Aorta (tissue), 5 donors: Measurements from ENCODE around the gene HNF1B. TPM values are rescaled to one million over a fixed set of nuclear protein-coding genes. Genes with fewer than 3 reads are reported as not detected.
A peak's percentile ranks its signal among the peaks of the same experiment; 100 is the strongest.

Experiments
- ATAC-seq: fragments of 200-7000 bp; cut with Tn5 transposase; one replicate; pipeline ENCODE4 v1.9.1; 2022; ENCODE audit warnings: moderate library complexity; ENCODE audit not compliant: low FRiP score
- DNase-seq, 2 donors: peaks; one replicate each; pipeline ENCODE4 v3.0.0-alpha.2; 2020
- H3K27ac ChIP-seq, 2 donors: one replicate each; pipeline ENCODE4 v1.5.1; 2013; ENCODE audit warnings: low read length in 2 of 2, mild to moderate bottlenecking in 2 of 2, moderate library complexity in 2 of 2, control low read depth in 1 of 2, inconsistent platforms in 1 of 2, low read depth in 1 of 2
- H3K27me3 ChIP-seq, 2 donors: one replicate each; pipeline ENCODE4 v1.6.1; 2013; ENCODE audit warnings: control low read depth in 1 of 2, low read length in 1 of 2, mild to moderate bottlenecking in 1 of 2, moderate library complexity in 1 of 2; ENCODE audit not compliant: insufficient read depth in 2 of 2, control insufficient read depth in 1 of 2
- H3K36me3 ChIP-seq, 2 donors: one replicate each; pipeline ENCODE4 v1.6.1; 2013; ENCODE audit warnings: control low read depth in 1 of 2, low read length in 1 of 2, mild to moderate bottlenecking in 1 of 2; ENCODE audit not compliant: insufficient read depth in 2 of 2, control insufficient read depth in 1 of 2
- H3K4me1 ChIP-seq, 2 donors: one replicate each; pipeline ENCODE4 v1.6.1; 2013; ENCODE audit warnings: low read length in 2 of 2, control low read depth in 1 of 2, mild to moderate bottlenecking in 1 of 2, moderate library complexity in 1 of 2; ENCODE audit not compliant: insufficient read depth in 2 of 2, control insufficient read depth in 1 of 2
- H3K4me3 ChIP-seq, 2 donors: one replicate each; pipeline ENCODE4 v1.5.1; 2013; ENCODE audit warnings: low read length in 2 of 2, control low read depth in 1 of 2, mild to moderate bottlenecking in 1 of 2
- H3K9me3 ChIP-seq: one replicate; pipeline ENCODE4 v1.6.1; 2013; ENCODE audit warnings: mild to moderate bottlenecking, low read length; ENCODE audit not compliant: control insufficient read depth
- WGBS, 2 donors: extraction: QIAGEN DNeasy Blood & Tissue Kit; methylation state at CpG; one replicate each; pipeline ENCODE4 v1.1.7; 2013; 5-methylcytosine and 5-hydroxymethylcytosine counted together
- intact Hi-C, 2 donors: fragments of 100-400 bp; cut with DNase I; formaldehyde crosslinking; loops; one replicate each; pipeline versions ENCODE4 v1.14.2 to v1.15.0; 2022
- polyA plus RNA-seq, 2 donors: library from polyadenylated mRNA; stranded (reverse); fragments of 200-250 nt; gene quantifications; one replicate each; pipeline ENCODE4 v1.2.3, GENCODE V29; 2013
- total RNA-seq, 2 donors: library from RNA; stranded (reverse); fragmentation: NEBNext Ultra II Directional; extraction: Animal tissue kit (Norgen Biotek cat#: 25700); gene quantifications; one replicate each; pipeline ENCODE4 v1.2.1, GENCODE V29; 2021
- donor health status: healthy with polysubstance abuse.
- donor health status: Bipolar disorder and iron deficiency.
- donor health status: DM: no; HTN: no; CAD: no.
- donor health status: DM: no; HTN: no; CAD: no.
- donor health status: DM: yes; HTN: yes; CAD: no.

The HNF1B gene
- total and polyA plus RNA-seq, 4 donors: 0.88 TPM; not detected in 3

DNA sequence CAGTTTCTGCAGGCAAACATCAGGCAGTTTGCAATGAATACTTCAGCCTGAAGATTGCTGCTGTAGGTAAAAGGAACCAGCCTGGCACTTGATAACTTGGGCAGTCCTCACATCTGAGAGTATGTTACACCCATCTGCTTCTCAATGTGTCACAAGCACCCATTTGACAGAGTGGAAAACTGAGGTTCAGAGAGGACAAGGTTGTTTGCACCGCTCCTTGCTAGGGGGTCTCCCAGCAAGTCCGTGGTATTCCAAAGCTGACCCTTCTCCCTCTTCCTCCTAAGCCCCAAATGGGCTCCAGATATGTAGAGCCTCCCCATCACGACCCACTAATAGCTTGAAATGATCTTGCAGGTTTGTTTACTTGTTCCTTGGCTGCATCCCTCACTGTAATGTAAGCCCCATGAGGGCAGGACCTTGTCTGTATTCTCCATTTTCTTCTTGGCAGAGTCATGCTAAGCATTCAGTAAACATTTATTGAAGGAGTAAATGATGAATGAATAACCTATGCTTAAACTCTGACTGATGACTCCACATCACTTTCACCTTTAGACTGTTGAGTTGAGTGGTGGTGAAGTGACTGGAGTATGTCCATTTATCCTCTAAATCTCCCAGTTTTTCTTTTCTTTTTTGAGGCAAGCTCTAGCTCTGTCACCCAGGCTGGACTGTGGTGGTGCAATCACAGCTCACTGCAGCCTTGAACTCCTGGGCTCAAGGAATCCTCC is 26.4 kb downstream of the HNF1B start:
- intact Hi-C loops: no loop called here
- ATAC-seq (no peak), DNase-seq (no peak)
- Histone ChIP-seq H3K36me3 (no peaks in the 10 kb centered on the region), H3K4me1 (no peaks in the 10 kb centered on the region), H3K27ac (no peak overlapping the region), H3K4me3 (no peak overlapping the region), H3K27me3 (no peaks in the 10 kb centered on the region), H3K9me3 (peaks cover 1% of the 10 kb centered on the region)
- 90 to 95% methylated on average over 3 of the region's 3 CpGs for WGBS, 2 donors

DNA sequence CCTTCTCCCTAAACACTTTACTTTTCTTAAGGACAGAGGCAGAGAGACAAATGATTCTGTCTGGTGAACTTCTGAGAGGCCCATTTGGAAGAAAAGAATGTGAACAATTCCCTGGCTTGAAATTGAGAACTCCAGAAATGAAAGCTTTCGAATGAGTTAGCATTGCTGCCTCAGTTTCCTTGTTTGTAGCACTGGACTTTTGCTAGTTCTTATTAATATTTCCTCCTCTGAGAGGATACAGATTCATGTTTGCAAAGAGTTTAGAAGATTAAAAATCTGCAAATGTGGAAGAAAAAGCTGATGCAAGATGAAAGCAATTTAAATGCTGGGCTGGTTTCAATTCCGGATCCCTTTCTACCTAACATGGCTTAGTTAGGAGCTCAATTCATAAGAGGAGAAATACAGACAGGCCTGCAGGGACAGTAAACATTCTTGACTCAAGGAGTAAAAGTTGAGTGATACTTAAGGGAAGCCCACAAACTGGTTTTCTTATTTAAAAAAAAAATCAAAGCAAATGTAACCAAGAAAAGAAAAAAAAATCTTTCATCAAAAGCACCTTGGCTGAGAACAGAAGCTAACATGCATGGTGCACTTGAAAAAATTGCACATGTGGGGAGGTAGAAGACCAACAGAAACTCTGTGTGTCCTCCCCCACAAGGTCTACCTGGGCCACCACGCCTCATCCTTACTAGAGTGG is 27.1 kb downstream of the HNF1B start:
- no peak for DNase-seq
- no peaks in the 10 kb centered on the region for H3K36me3 ChIP-seq
- H3K27me3 ChIP-seq: no peaks in the 10 kb centered on the region
- no peak overlapping the region for H3K4me3 ChIP-seq
- ATAC-seq: no peak
- H3K27ac ChIP-seq: no peak overlapping the region
- no peaks in the 10 kb centered on the region for H3K4me1 ChIP-seq
- intact Hi-C loops: no loop called here
- H3K9me3 ChIP-seq: peaks cover 1% of the 10 kb centered on the region
- WGBS, 2 donors: 75 to 76% methylated on average over 3 of the region's 3 CpGs

DNA sequence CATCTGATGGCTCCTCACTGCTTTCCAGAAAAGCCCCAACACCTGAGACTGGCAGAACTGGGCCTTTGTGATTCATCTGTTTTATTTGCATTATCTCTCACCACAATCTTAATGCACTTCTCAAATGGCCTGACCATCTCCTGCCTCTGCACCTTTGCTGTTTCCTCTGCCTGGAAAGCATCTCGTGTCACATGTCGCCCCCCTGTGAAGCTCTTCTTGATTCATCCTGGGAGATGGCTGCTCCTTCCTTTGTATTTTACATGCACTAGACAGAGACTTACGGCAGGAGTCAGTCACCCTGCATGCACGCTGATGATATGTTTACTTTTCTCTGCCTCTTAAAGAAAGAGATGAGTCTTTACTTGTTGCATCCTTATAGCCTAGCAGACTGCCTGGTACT is 30.0 kb downstream of the HNF1B start:
- Histone ChIP-seq H3K4me1 (no peaks in the 10 kb centered on the region), H3K27ac (no peak overlapping the region), H3K27me3 (no peaks in the 10 kb centered on the region), H3K9me3 (peaks cover 2% of the 10 kb centered on the region), H3K36me3 (peaks cover 0 to under 1% of the 10 kb centered on the region in 2 donors), H3K4me3 (no peak overlapping the region)
- WGBS, 2 donors: 54 to 62% methylated on average over 4 of the region's 4 CpGs
- DNase-seq (no peak), ATAC-seq (no peak)
- intact Hi-C loops: no loop called here

DNA sequence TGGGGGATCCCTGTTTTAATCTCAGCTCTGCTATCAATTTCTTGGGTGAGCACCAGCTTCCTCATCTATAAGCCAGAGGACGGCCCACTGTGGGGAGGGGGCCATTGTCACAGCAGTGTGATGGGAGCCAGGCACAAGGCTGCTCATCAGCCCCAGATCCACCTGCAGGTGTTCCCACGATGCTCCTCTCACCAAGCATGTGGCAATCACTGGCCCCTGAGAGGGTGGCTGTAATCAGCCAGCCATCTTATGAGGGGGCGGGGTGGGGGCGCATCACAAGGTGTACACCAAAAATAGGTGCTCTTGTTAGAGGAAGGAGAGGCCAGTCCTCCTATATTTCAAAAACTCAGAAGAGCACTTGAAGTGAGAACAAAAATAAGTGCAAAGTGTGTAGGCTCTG is 31.2 kb downstream of the HNF1B start:
- DNase-seq (no peak), ATAC-seq (no peak)
- no peak overlapping the region for H3K27ac ChIP-seq
- no peaks in the 10 kb centered on the region for H3K27me3 ChIP-seq
- peaks cover 3% of the 10 kb centered on the region for H3K9me3 ChIP-seq
- WGBS, 2 donors: 77 to 83% methylated on average over 4 of the region's 4 CpGs
- H3K4me1 ChIP-seq: no peaks in the 10 kb centered on the region
- peaks cover 0 to 2% of the 10 kb centered on the region in 2 donors for H3K36me3 ChIP-seq
- no peak overlapping the region for H3K4me3 ChIP-seq
- intact Hi-C loops: no loop called here

DNA sequence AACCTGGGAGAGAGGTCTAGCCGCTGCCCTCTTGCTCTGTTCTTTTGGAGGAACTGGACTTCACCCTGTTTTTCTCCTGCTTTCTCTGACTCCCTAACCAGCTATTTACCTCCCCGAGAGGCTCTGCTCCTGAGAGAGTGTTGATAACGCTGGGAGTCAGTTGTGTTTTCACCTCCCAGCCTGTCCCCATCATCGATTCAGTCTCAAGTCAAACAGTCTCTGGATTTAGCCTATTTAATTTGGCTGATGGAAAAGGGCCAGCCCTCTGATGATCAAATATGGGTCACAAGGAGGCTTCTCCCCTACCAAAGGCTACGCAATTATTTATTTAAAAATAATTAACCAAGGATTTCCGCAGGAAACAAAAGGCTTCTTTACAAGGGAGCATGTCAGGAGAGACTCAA is 31.8 kb downstream of the HNF1B start:
- Histone ChIP-seq H3K4me3 (no peak overlapping the region), H3K36me3 (peaks cover 0 to 2% of the 10 kb centered on the region in 2 donors), H3K4me1 (no peaks in the 10 kb centered on the region), H3K27ac (no peak overlapping the region), H3K27me3 (no peaks in the 10 kb centered on the region), H3K9me3 (peaks cover 3% of the 10 kb centered on the region)
- DNase-seq (no peak), ATAC-seq (no peak)
- intact Hi-C loops: no loop called here
- WGBS, 2 donors: 59 to 69% methylated on average over 6 of the region's 6 CpGs

DNA sequence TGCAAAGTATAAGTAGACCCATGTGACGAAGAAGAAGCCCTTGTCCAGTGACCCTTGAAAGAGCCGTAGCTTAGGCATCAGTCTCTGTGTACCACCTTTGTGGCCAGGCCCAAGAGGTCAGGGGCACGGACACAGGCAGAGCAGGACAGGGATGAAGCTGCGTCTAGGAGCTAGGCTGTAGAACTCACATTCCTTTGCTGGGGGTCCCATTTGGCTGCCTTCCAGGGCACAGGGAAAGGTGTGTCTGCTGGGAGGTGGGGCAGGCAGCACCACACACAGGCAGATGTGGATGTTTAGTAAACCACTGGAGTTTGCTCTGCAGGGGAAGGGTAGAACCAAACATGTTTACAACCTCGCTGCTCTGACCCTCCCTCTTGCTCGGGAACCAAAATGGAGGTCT is 33.7 kb downstream of the HNF1B start:
- WGBS, 2 donors: 71 to 79% methylated on average over 6 of the region's 6 CpGs
- Histone ChIP-seq H3K27ac (no peak overlapping the region), H3K36me3 (peaks cover 0 to 2% of the 10 kb centered on the region in 2 donors), H3K27me3 (peaks cover 0 to 2% of the 10 kb centered on the region in 2 donors), H3K4me1 (no peaks in the 10 kb centered on the region), H3K4me3 (no peak overlapping the region), H3K9me3 (peaks cover 3% of the 10 kb centered on the region)
- no peak for DNase-seq
- ATAC-seq: no peak
- intact Hi-C loops: no loop called here

DNA sequence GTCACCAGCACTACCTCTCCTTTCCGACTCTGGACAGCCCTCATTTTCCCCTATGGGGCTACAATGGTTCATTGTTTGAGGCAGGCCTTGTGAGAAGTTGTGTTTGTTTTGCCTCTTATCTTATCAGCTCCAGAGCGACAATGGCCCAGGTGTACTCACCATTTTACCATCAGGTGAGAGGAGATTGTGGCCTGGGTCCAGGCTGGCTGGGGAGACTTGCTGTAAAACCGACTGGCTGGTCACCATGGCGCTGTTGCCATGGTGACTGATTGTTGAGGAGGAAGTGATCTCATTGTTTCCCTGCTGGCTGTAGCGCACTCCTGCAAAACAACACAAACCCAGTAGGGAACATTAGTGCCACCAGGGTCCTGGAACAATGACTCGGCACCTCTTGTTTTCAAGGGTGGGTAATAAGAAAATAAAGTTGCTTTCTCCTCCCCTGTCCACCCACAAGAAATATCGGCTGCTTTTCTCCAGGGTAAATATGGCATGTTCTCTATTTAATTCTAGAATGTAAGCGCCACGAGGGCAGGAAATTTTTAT is 34.4 kb downstream of the HNF1B start:
- WGBS, 2 donors: 51 to 52% methylated on average over 9 of the region's 9 CpGs
- Histone ChIP-seq H3K9me3 (peaks cover 3% of the 10 kb centered on the region), H3K27me3 (peaks cover 0 to 3% of the 10 kb centered on the region in 2 donors), H3K27ac (no peak overlapping the region), H3K4me1 (no peaks in the 10 kb centered on the region), H3K36me3 (peaks cover 0 to 2% of the 10 kb centered on the region in 2 donors), H3K4me3 (no peak overlapping the region)
- ATAC-seq (no peak), DNase-seq (peak in 1 of 2 donors; percentile 62)
- intact Hi-C loops: no loop called here

DNA sequence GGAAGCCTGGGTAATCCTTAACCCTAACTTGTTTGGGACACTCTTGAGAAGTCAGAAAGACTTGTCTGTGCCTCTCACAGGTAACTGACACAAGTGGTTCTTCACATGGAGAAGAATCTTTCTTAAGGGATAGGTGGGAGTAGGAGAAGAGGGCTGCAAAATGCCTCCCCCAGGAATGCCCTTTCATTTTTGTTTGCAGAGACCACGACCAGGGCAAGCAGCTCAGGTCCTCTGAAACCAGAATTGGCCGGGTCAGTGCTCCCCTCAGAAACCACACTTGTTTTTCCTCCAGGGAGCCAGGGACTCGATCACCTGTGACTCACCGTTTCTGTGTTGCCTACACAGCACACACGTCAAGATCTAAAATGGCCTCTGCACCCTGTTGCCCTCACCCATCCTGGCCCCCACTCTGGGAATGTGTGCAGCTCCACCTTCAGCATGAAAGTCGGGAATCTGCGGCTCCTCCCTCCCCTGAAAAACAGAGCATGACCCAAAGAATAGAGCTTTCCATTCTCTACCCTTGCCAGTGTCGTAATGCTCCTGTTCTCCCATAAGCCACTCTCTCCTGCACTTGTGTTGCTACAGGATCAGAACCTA is 36.1 kb downstream of the HNF1B start:
- Histone ChIP-seq H3K27me3 (peaks cover 0 to 5% of the 10 kb centered on the region in 2 donors), H3K27ac (no peak overlapping the region), H3K4me1 (no peaks in the 10 kb centered on the region), H3K36me3 (peaks cover 0 to 2% of the 10 kb centered on the region in 2 donors), H3K4me3 (no peak overlapping the region), H3K9me3 (peaks cover 3% of the 10 kb centered on the region)
- WGBS, 2 donors: 59 to 62% methylated on average over 8 of the region's 8 CpGs
- DNase-seq (no peak), ATAC-seq (no peak)
- intact Hi-C loops: no loop called here
